T follicular helper cell (primary cell): ENCODE results near the gene CETN3.

Experiments used
- DNase-seq: peaks from one replicate; pipeline ENCODE4 v3.0.0-alpha.2; 2020; ENCODE audit warnings: low read depth
- total RNA-seq, 2 experiments: gene quantifications; one replicate each; lab custom pipeline; 2026; lab: John Stamatoyannopoulos, UW

Gene CETN3
- 10.7 to 19.5 reads per million in 2 experiments for total RNA-seq

GRCh38 chr5:90409318-90410177 is at the start of gene CETN3:
Gene CETN3, minus strand, starts transcription at chr5:90409756. Its CDS starts 95 bp downstream, at chr5:90409661.
- peak; percentile 85 for DNase-seq

- DNase-seq, result no peak
These were observed 37.4 kb upstream of the CETN3 start for GRCh38 chr5:90446961-90447360.

GRCh38 chr5:90440644-90441043 is 31.1 kb upstream of the CETN3 start:
- no peak for DNase-seq

GRCh38 chr5:90438100-90438499 is 28.5 kb upstream of the CETN3 start:
- no peak for DNase-seq

GRCh38 chr5:90437663-90438062 is 28.1 kb upstream of the CETN3 start:
- no peak for DNase-seq

- peak; percentile 14 for DNase-seq
These were observed 24.7 kb upstream of the CETN3 start for GRCh38 chr5:90434116-90434714.

GRCh38 chr5:90424245-90424644 is 14.7 kb upstream of the CETN3 start:
- no peak for DNase-seq

GRCh38 chr5:90421136-90421535 is 11.6 kb upstream of the CETN3 start:
- DNase-seq, result no peak

- DNase-seq, result no peak
These were observed 8.7 kb upstream of the CETN3 start for GRCh38 chr5:90418214-90418613.

- DNase-seq, result no peak
These were observed 714 bp upstream of the CETN3 start for GRCh38 chr5:90410178-90410762.

- DNase-seq, result no peak
These were observed 812 bp downstream of the CETN3 start for GRCh38 chr5:90408571-90409317.

GRCh38 chr5:90406466-90406865 is 3.1 kb downstream of the CETN3 start:
- DNase-seq, result no peak

- no peak for DNase-seq
These were observed 6.9 kb downstream of the CETN3 start for GRCh38 chr5:90402521-90403255.

- DNase-seq, result no peak
These were observed 10.3 kb downstream of the CETN3 start for GRCh38 chr5:90399251-90399650.

GRCh38 chr5:90398726-90399125 is 10.8 kb downstream of the CETN3 start:
- no peak for DNase-seq

- DNase-seq, result no peak
These were observed 14.6 kb downstream of the CETN3 start for GRCh38 chr5:90395005-90395404.

- no peak for DNase-seq
These were observed 18.6 kb downstream of the CETN3 start for GRCh38 chr5:90390928-90391327.

- DNase-seq, result no peak
These were observed 19.2 kb downstream of the CETN3 start for GRCh38 chr5:90390326-90390725.

- DNase-seq, result no peak
These were observed 22.0 kb downstream of the CETN3 start for GRCh38 chr5:90387508-90387907.

GRCh38 chr5:90386099-90386710 is 23.4 kb downstream of the CETN3 start:
- no peak for DNase-seq

- DNase-seq, result no peak
These were observed 25.2 kb downstream of the CETN3 start for GRCh38 chr5:90384389-90384788.
